WTC11 (cell line): ENCODE results near the gene ZNRF1.

Experiments
- CBFB ChIP-seq: sonication (generic); formaldehyde crosslinking; IDR thresholded peaks from 2 replicates; pipeline ENCODE4 v1.8.1; 2022; ENCODE audit warnings: mild to moderate bottlenecking, low read depth, missing genetic modification reagents
- CTCF ChIP-seq: fragments of 200-600 bp; IDR thresholded peaks from 2 replicates; pipeline ENCODE4 v1.8.0; 2022; ENCODE audit warnings: antibody characterized with exemption
- FOXJ3 ChIP-seq: sonication (generic); formaldehyde crosslinking; IDR thresholded peaks from 2 replicates; pipeline ENCODE4 v1.9.0; 2021; ENCODE audit warnings: missing genetic modification reagents, mild to moderate bottlenecking, borderline replicate concordance
- MAX ChIP-seq: sonication (generic); formaldehyde crosslinking; IDR thresholded peaks from 2 replicates; pipeline ENCODE4 v1.8.0; 2022; ENCODE audit warnings: mild to moderate bottlenecking, missing genetic modification reagents
- TEAD4 ChIP-seq: sonication (generic); formaldehyde crosslinking; IDR thresholded peaks from 2 replicates; pipeline ENCODE4 v1.8.0; 2022; ENCODE audit warnings: mild to moderate bottlenecking, missing genetic modification reagents

DNA sequence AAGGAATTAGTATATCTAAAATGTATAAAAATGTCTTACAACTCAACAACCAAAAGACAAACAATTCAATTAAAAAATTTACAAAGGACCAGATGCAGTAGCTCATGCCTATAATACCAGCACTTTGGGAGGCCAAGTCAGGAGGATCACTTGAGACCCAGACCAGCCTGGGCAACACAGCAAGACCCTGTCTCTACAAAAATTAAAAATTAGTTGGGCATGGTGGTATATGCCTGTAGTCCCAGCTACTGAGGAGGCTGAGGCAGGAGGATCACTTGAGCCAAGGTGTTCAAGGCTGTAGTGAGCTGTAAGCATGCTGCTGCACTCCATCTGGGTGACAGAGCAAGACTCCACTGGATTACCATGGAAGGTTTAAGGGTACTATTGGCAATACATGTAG lies 33.8 kb downstream of the ZNRF1 start:
- TF ChIP-seq TEAD4 (CRISPR knock-in tag) (no peak), CBFB (CRISPR knock-in tag) (no peak), CTCF (no peak), MAX (no peak), FOXJ3 (no peak)
